Measurements from ENCODE around the gene SPTBN5. TPM values are rescaled to one million over a fixed set of nuclear protein-coding genes. Genes with fewer than 3 reads are reported as not detected.

SPTBN5 gene
- total and polyA plus RNA-seq, 10 of the 15 experiments (the other 5 are each of a cell fraction or from before 2014, with no cell fraction given) = under 0.01 to 0.18 (median 0.04) TPM; not detected in 4

GRCh38 chr15:41879321-41879845, 14.5 kb downstream of the SPTBN5 start:
- Histone ChIP-seq H2AFZ (ENCODE audit: control insufficient read depth, low read depth, low read length) (no peak overlapping the region), H3K9ac (ENCODE audit: control insufficient read depth, insufficient read depth, low read length) (no peak overlapping the region), H3K4me1 (ENCODE audit: control insufficient read depth, insufficient read depth, low read length) (no peaks in the 10 kb centered on the region), H3K36me3 (ENCODE audit: control insufficient read depth in 2 of 2, insufficient read depth in 2 of 2, low read length in 1 of 2) (no peaks in the 10 kb centered on the region), H4K20me1 (ENCODE audit: control insufficient read depth, insufficient read depth) (no peaks in the 10 kb centered on the region), H3K27ac (ENCODE audit: control insufficient read depth, insufficient read depth) (no peak overlapping the region), H3K79me2 (ENCODE audit: control insufficient read depth, insufficient read depth, low read length) (no peaks in the 10 kb centered on the region), H3K9me3 (replicated peaks; ENCODE audit: control insufficient read depth, insufficient read depth, low read length) (no peaks in the 10 kb centered on the region), H3K4me2 (ENCODE audit: control insufficient read depth, insufficient read depth) (no peak overlapping the region), H3K4me3 (no peak overlapping the region), H3K27me3 (replicated peaks in 1 of 2; ENCODE audit: control insufficient read depth in 2 of 2, insufficient read depth in 2 of 2, low read length in 1 of 2) (peaks cover 0 to 2% of the 10 kb centered on the region in 2 experiments; a peak in 2 of 4 replicates)
- BruUV-seq (replicated peaks) = no TSS peak
- FAIRE-seq (no peak), ATAC-seq (no peak), DNase-seq (ENCODE audit: low read depth, low spot score) (no peak)
- CTCF ChIA-PET = interaction anchor here (0.6 to 1.2 kb wide), 2 partner anchors 25 to 27 kb away, joined by 3 to 4 read pairs; no protein-coding TSS in a partner anchor
- intact Hi-C loops (cut with micrococcal nuclease; ENCODE audit: unreplicated experiment) = no loop called here
- SMC1A ChIA-PET (ENCODE audit: uncharacterized antibody, unreplicated experiment) = no interaction called here
- WGBS (ENCODE audit: insufficient coverage, insufficient replicate concordance, low lambda C conversion rate, missing lambda C conversion rate) = 20% methylated on average over 10 of the region's 10 CpGs
- in situ Hi-C loops (cut with MboI) = no loop called here
- no peak for TF ChIP-seq KAT2A (conservative IDR thresholded peaks at IDR 0.05; ENCODE audit: control insufficient read depth, low read depth, low read length)
- no peak for TF ChIP-seq BCL11A (IDR thresholded peaks at IDR 0.05; ENCODE audit: low read depth, low read length)
- TF ChIP-seq ZBTB40 (IDR thresholded peaks at IDR 0.05; ENCODE audit: borderline replicate concordance) = no peak
- TF ChIP-seq SKIL (IDR thresholded peaks at IDR 0.05; ENCODE audit: low read depth, poor library complexity, severe bottlenecking) = no peak
- TF ChIP-seq NR2C2 (IDR thresholded peaks at IDR 0.05; ENCODE audit: borderline replicate concordance, control insufficient read depth, insufficient read length, low read depth) = no peak
- no peak for TF ChIP-seq SRF (IDR thresholded peaks at IDR 0.05; ENCODE audit: low read depth in 2 of 2, low read length in 2 of 2)
- no peak for TF ChIP-seq CTCF (IDR thresholded peaks at IDR 0.05 in 2 of 3, conservative IDR thresholded peaks at IDR 0.05 in 1 of 3; ENCODE audit: control insufficient read depth in 2 of 3, extremely low read depth in 1 of 3, insufficient read depth in 1 of 3, low read depth in 3 of 3, low read length in 3 of 3)
- TF ChIP-seq FOS (IDR thresholded peaks at IDR 0.05; ENCODE audit: borderline replicate concordance, extremely low read depth, insufficient read length) = no peak
- no peak for TF ChIP-seq E2F4 (IDR thresholded peaks at IDR 0.05; ENCODE audit: low read depth, low read length)
- TF ChIP-seq ATF2 (IDR thresholded peaks at IDR 0.05; ENCODE audit: low read length) = no peak
- no peak for TF ChIP-seq KLF5 (IDR thresholded peaks at IDR 0.05; ENCODE audit: partially characterized antibody)
- no peak for TF ChIP-seq RAD21 (IDR thresholded peaks at IDR 0.05; ENCODE audit: insufficient read depth, low read depth, low read length)
- no peak for TF ChIP-seq ZBED1 (IDR thresholded peaks at IDR 0.05; ENCODE audit: borderline replicate concordance)
- POLR2A ChIA-PET = no interaction called here
- RAD21 ChIA-PET (ENCODE audit: unreplicated experiment) = no interaction called here

Measured in GM12878 (cell line).